Panc1 (cell line): Measurements from ENCODE around the gene USPL1. TPM values are rescaled to one million over a fixed set of nuclear protein-coding genes. Genes with fewer than 3 reads are reported as not detected.

Experiments
- ATAC-seq: fragments of 200-7000 bp; cut with Tn5 transposase; 2 replicates; pipeline ENCODE4 v1.9.1; 2020; ENCODE audit warnings: mild to moderate bottlenecking, moderate library complexity
- BruUV-seq: library from RNA; stranded (reverse); fragments of 400-500 nt; replicated peaks from 2 replicates; lab custom pipeline; 2021; lab: Mats Ljungman, UMichigan
- CTCF ChIA-PET: fragments of 300-600 bp; sonication (Branson Sonifier 250); formaldehyde crosslinking; loops from one replicate; lab custom pipeline; 2022; ENCODE audit warnings: antibody characterized with exemption; lab: Charles Lee
- POLR2A ChIA-PET: fragments of 300-600 bp; sonication (Branson Sonifier 250); formaldehyde crosslinking; loops from one replicate; lab custom pipeline; 2022; ENCODE audit warnings: antibody characterized with exemption; lab: Charles Lee
- DNase-seq: peaks from one replicate; pipeline ENCODE4 v3.0.0-alpha.2; 2010; ENCODE audit warnings: low read depth, low spot score
- H3K27ac ChIP-seq: 2 replicates; pipeline ENCODE4 v1.5.1; 2011; ENCODE audit warnings: mild to moderate bottlenecking, low read length, inconsistent platforms
- H3K27me3 ChIP-seq: fragments of 200-500 bp; sonication (Bioruptor generic); 2 replicates; pipeline ENCODE4 v1.6.0; 2014; ENCODE audit warnings: low read length, inconsistent platforms; ENCODE audit not compliant: control insufficient read depth, insufficient read depth
- H3K36me3 ChIP-seq: fragments of 200-500 bp; sonication (Bioruptor generic); 2 replicates; pipeline ENCODE4 v1.5.1; 2014; ENCODE audit warnings: inconsistent platforms, mild to moderate bottlenecking, low read length, moderate library complexity; ENCODE audit not compliant: control insufficient read depth, insufficient read depth
- H3K4me1 ChIP-seq: 2 replicates; pipeline ENCODE4 v1.5.1; 2011; ENCODE audit warnings: inconsistent platforms, mild to moderate bottlenecking, low read length, moderate library complexity; ENCODE audit not compliant: control insufficient read depth, insufficient read depth
- H3K4me3 ChIP-seq, 2 experiments: 2 replicates each; pipeline ENCODE4 v1.5.1; 2011 to 2012; ENCODE audit warnings: low read depth in 2 of 2, low read length in 2 of 2, mild to moderate bottlenecking in 2 of 2, inconsistent platforms in 1 of 2, moderate library complexity in 1 of 2
- H3K9me3 ChIP-seq: fragments of 200-500 bp; sonication (Bioruptor generic); 2 replicates; pipeline ENCODE4 v1.5.1; 2014; ENCODE audit warnings: low read depth, mild to moderate bottlenecking, inconsistent platforms, low read length, moderate library complexity; ENCODE audit not compliant: control insufficient read depth, insufficient read depth
- POLR2AphosphoS5 ChIP-seq: IDR thresholded peaks from 2 replicates; pipeline ENCODE4 v1.6.1; 2012; ENCODE audit warnings: mild to moderate bottlenecking, low read depth, low read length, moderate library complexity
- SIN3A ChIP-seq: IDR thresholded peaks from 2 replicates; pipeline ENCODE4 v1.6.1; 2012; ENCODE audit warnings: low read depth, mild to moderate bottlenecking, low read length, moderate library complexity, borderline replicate concordance; ENCODE audit not compliant: insufficient read depth
- TCF7L2 ChIP-seq: IDR thresholded peaks from 2 replicates; pipeline ENCODE4 v1.6.1; 2011; ENCODE audit warnings: mild to moderate bottlenecking, low read depth, low read length, inconsistent platforms
- in situ Hi-C: cut with HindIII; loops from 2 replicates; pipeline ENCODE4 v1.10.0; 2016; ENCODE audit warnings: low sequenced_read_pairs, low pct_unique_long_range_greater_than_20kb
- intact Hi-C: fragments of 100-400 bp; cut with micrococcal nuclease; formaldehyde crosslinking; loops from one replicate; pipeline ENCODE4 v1.10.0; 2022; ENCODE audit not compliant: unreplicated experiment
- total RNA-seq: library from RNA; stranded (reverse); gene quantifications from one replicate; pipeline ENCODE4 v1.2.1, GENCODE V29; 2021; ENCODE audit not compliant: unreplicated experiment
- TF ChIP-seq, protein P1 (sequence below): fragments of 450-650 bp; IDR thresholded peaks from 2 replicates; pipeline ENCODE4 v1.5.1; 2017; ENCODE audit warnings: mild to moderate bottlenecking
- TF ChIP-seq, protein P2 (sequence below), 2 experiments: IDR thresholded peaks; 2 replicates each; pipeline ENCODE4 v1.6.1; 2011 to 2012; ENCODE audit warnings: low read depth in 2 of 2, control low read depth in 1 of 2, low read length in 1 of 2, mild to moderate bottlenecking in 1 of 2, moderate library complexity in 1 of 2; ENCODE audit not compliant: insufficient read depth in 1 of 2

Gene USPL1
- total RNA-seq, 1 experiment from 2014 or later, result 19.5 TPM

DNA sequence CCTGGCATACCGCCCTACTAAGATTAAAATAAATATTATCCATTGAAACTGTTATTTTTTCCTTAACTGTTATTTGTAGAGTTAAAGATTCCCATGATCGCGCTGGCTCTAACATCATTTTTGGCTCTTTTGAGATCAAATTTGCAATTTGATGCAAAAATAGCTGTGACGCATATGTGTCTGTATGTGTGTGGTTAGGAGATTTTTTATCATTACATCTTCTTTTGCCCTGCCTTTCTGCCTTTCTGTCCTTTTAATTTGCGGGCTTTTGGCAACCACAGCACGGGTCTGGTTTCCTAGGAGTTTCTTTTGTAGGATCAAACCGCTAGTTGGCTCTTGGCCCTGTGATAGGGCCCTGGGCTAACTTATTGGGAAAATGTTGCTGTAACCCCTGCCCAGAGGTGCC, 80.3 kb downstream of the USPL1 start:
- H3K4me3 ChIP-seq, result no peak overlapping the region
- POLR2A ChIA-PET, result no interaction called here
- in situ Hi-C loops, result no loop called here

DNA sequence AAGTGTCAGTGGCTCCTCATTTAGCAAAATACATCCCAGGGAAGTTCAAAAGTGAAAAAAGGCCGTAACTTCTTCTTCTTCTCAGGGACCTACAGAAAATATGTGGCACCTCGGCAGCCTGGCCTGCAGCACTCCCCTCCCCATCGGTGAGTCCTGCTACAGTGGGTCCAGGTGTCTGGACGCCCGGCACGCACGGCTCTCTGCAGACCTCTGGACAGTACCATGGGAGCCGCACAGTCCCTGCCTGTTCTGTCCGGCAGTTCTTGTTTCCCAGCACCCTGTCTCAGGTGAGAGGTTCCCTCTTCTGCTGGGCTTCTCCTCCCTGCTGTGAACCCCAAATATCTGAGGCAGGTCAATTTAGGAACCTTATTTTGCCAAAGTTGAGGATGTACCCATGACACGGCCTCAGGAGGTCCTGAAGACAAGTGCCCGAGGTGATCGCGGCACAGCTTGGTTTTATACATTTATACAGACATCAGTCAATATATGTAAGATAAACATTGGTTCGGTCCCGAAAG, 80.8 kb downstream of the USPL1 start:
- H3K4me1 ChIP-seq, result no peaks in the 10 kb centered on the region; the same call in 1 of the 2 replicates
- no peak overlapping the region for H3K27ac ChIP-seq
- in situ Hi-C loops (no loop called here), intact Hi-C loops (no loop called here)
- TF ChIP-seq, protein P1, sequence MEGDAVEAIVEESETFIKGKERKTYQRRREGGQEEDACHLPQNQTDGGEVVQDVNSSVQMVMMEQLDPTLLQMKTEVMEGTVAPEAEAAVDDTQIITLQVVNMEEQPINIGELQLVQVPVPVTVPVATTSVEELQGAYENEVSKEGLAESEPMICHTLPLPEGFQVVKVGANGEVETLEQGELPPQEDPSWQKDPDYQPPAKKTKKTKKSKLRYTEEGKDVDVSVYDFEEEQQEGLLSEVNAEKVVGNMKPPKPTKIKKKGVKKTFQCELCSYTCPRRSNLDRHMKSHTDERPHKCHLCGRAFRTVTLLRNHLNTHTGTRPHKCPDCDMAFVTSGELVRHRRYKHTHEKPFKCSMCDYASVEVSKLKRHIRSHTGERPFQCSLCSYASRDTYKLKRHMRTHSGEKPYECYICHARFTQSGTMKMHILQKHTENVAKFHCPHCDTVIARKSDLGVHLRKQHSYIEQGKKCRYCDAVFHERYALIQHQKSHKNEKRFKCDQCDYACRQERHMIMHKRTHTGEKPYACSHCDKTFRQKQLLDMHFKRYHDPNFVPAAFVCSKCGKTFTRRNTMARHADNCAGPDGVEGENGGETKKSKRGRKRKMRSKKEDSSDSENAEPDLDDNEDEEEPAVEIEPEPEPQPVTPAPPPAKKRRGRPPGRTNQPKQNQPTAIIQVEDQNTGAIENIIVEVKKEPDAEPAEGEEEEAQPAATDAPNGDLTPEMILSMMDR, result no peak
- no peak for TF ChIP-seq TCF7L2
- TF ChIP-seq, protein P2, sequence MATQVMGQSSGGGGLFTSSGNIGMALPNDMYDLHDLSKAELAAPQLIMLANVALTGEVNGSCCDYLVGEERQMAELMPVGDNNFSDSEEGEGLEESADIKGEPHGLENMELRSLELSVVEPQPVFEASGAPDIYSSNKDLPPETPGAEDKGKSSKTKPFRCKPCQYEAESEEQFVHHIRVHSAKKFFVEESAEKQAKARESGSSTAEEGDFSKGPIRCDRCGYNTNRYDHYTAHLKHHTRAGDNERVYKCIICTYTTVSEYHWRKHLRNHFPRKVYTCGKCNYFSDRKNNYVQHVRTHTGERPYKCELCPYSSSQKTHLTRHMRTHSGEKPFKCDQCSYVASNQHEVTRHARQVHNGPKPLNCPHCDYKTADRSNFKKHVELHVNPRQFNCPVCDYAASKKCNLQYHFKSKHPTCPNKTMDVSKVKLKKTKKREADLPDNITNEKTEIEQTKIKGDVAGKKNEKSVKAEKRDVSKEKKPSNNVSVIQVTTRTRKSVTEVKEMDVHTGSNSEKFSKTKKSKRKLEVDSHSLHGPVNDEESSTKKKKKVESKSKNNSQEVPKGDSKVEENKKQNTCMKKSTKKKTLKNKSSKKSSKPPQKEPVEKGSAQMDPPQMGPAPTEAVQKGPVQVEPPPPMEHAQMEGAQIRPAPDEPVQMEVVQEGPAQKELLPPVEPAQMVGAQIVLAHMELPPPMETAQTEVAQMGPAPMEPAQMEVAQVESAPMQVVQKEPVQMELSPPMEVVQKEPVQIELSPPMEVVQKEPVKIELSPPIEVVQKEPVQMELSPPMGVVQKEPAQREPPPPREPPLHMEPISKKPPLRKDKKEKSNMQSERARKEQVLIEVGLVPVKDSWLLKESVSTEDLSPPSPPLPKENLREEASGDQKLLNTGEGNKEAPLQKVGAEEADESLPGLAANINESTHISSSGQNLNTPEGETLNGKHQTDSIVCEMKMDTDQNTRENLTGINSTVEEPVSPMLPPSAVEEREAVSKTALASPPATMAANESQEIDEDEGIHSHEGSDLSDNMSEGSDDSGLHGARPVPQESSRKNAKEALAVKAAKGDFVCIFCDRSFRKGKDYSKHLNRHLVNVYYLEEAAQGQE (IDR thresholded peaks at IDR 0.05; ENCODE audit: insufficient read depth in 1 of 2, low read depth in 2 of 2, low read length in 1 of 2), result no peak
- TF ChIP-seq SIN3A, result no peak
- TF ChIP-seq POLR2AphosphoS5, result no peak
- no peak overlapping the region for H3K4me3 ChIP-seq
- no peaks in the 10 kb centered on the region for H3K36me3 ChIP-seq
- CTCF ChIA-PET, result no interaction called here
- POLR2A ChIA-PET, result no interaction called here
- no peaks in the 10 kb centered on the region for H3K27me3 ChIP-seq
- BruUV-seq, result no TSS peak
- DNase-seq, result no peak
- no peaks in the 10 kb centered on the region for H3K9me3 ChIP-seq
- no peak for ATAC-seq

More for the DNA sequence above, 80.3 kb downstream of the USPL1 start:
- H3K27me3 ChIP-seq, result no peaks in the 10 kb centered on the region
- H3K36me3 ChIP-seq, result no peaks in the 10 kb centered on the region
- CTCF ChIA-PET, result no interaction called here
- DNase-seq, result no peak
- ATAC-seq, result no peak
- BruUV-seq, result no TSS peak
- H3K27ac ChIP-seq, result no peak overlapping the region
- TF ChIP-seq, protein P1, result no peak
- no peak for TF ChIP-seq SIN3A
- TF ChIP-seq, protein P2 (IDR thresholded peaks at IDR 0.05; ENCODE audit: insufficient read depth in 1 of 2, low read depth in 2 of 2, low read length in 1 of 2), result no peak
- TF ChIP-seq TCF7L2, result no peak
- no peak for TF ChIP-seq POLR2AphosphoS5
- H3K9me3 ChIP-seq, result no peaks in the 10 kb centered on the region
- no peaks in the 10 kb centered on the region; the same call in 1 of the 2 replicates for H3K4me1 ChIP-seq
- intact Hi-C loops, result no loop called here
